HG02840 (cell line): ENCODE measurements around the gene CHCHD1.
A peak's percentile ranks its signal among the peaks of the same experiment; 100 is the strongest.
"Not testable (repeated sequence)": the region's sequence is repeated elsewhere in the genome, so short reads cannot be mapped to it uniquely, and the experiment has no call there.

ENCODE experiments used
- ATAC-seq: cut with Tn5 transposase; IDR thresholded peaks from one replicate; pipeline ENCODE4 v1.9.1; 2021; ENCODE audit warnings: mild to moderate bottlenecking, moderate library complexity, moderate number of reproducible peaks; ENCODE audit not compliant: unreplicated experiment, low FRiP score

CHCHD1 gene

GRCh38 chr10:73765066-73765465, 16.8 kb upstream of the CHCHD1 start:
- ATAC-seq: no peak

GRCh38 chr10:73768881-73769280, 13.0 kb upstream of the CHCHD1 start:
- no peak for ATAC-seq

- no peak for ATAC-seq
These were observed 12.5 kb upstream of the CHCHD1 start for GRCh38 chr10:73769396-73769795.

GRCh38 chr10:73771722-73772280, 10.0 kb upstream of the CHCHD1 start:
- peak; percentile 9 for ATAC-seq

GRCh38 chr10:73772281-73773151, 9.3 kb upstream of the CHCHD1 start:
- peak; percentile 64 for ATAC-seq

- ATAC-seq: peak; percentile 4
These were observed 8.5 kb upstream of the CHCHD1 start for GRCh38 chr10:73773152-73773879.

- ATAC-seq: no peak
These were observed 7.2 kb upstream of the CHCHD1 start for GRCh38 chr10:73774637-73775036.

GRCh38 chr10:73779018-73779417, 2.8 kb upstream of the CHCHD1 start:
- ATAC-seq: no peak

GRCh38 chr10:73779539-73780197, 2.2 kb upstream of the CHCHD1 start:
- no peak for ATAC-seq

GRCh38 chr10:73780301-73780700, 1.5 kb upstream of the CHCHD1 start:
- ATAC-seq: no peak

- ATAC-seq: no peak
These were observed 882 bp upstream of the CHCHD1 start for GRCh38 chr10:73780966-73781365.

GRCh38 chr10:73781548-73781878, 335 bp upstream of the CHCHD1 start:
- no peak for ATAC-seq

- ATAC-seq: no peak
These were observed 869 bp downstream of the CHCHD1 start for GRCh38 chr10:73782749-73783085.

GRCh38 chr10:73785211-73785720, 3.4 kb downstream of the CHCHD1 start, which contains the start of gene ZSWIM8:
Gene ZSWIM8 (plus strand): TSS chr10:73785606. CDS start chr10:73785879, 273 bp downstream.
- ATAC-seq: peak; percentile 73

GRCh38 chr10:73785721-73786511, 4.1 kb downstream of the CHCHD1 start:
- peak; percentile 25 for ATAC-seq

- ATAC-seq: no peak
These were observed 4.7 kb downstream of the CHCHD1 start for GRCh38 chr10:73786512-73786885.

GRCh38 chr10:73787031-73787800, 5.4 kb downstream of the CHCHD1 start:
- not testable (repeated sequence) for ATAC-seq

- no peak for ATAC-seq
These were observed 7.2 kb downstream of the CHCHD1 start for GRCh38 chr10:73788864-73789658.
